Karpas-422 (cell line): ENCODE results near the gene TRPM7. TPM values are rescaled to one million over a fixed set of nuclear protein-coding genes. Genes with fewer than 3 reads are reported as not detected.

Source experiments
- DNase-seq: peaks from one replicate; pipeline ENCODE4 v3.0.0-alpha.2; 2015
- H2AFZ ChIP-seq: fragments of 200-600 bp; sonication (generic); 2 replicates; pipeline ENCODE4 v1.6.1; 2014; ENCODE audit warnings: antibody characterized with exemption, low read length, mixed read lengths
- H3K27ac ChIP-seq: fragments of 200-600 bp; sonication (generic); 2 replicates; pipeline ENCODE4 v1.5.1; 2014; ENCODE audit warnings: mild to moderate bottlenecking, low read length, moderate library complexity
- H3K27me3 ChIP-seq: fragments of 200-600 bp; sonication (generic); 2 replicates; pipeline ENCODE4 v1.6.1; 2014; ENCODE audit warnings: low read length, mixed read lengths
- H3K36me3 ChIP-seq: fragments of 200-600 bp; sonication (generic); 2 replicates; pipeline ENCODE4 v1.6.1; 2014; ENCODE audit warnings: low read length, mixed read lengths; ENCODE audit not compliant: insufficient read depth
- H3K4me1 ChIP-seq: fragments of 200-600 bp; sonication (generic); 2 replicates; pipeline ENCODE4 v1.6.1; 2014; ENCODE audit warnings: mild to moderate bottlenecking, low read length, mixed read lengths
- H3K4me2 ChIP-seq: fragments of 200-600 bp; sonication (generic); 2 replicates; pipeline ENCODE4 v1.6.1; 2014; ENCODE audit warnings: low read length, low read depth, mild to moderate bottlenecking; ENCODE audit not compliant: poor library complexity, severe bottlenecking
- H3K4me3 ChIP-seq: fragments of 200-600 bp; sonication (generic); 2 replicates; pipeline ENCODE4 v1.5.1; 2014; ENCODE audit warnings: mild to moderate bottlenecking, antibody characterized with exemption, low read length, mixed read lengths
- H3K79me2 ChIP-seq: fragments of 200-600 bp; sonication (generic); 2 replicates; pipeline ENCODE4 v1.6.1; 2014; ENCODE audit warnings: mild to moderate bottlenecking, low read length, mixed read lengths
- H3K9ac ChIP-seq: fragments of 200-600 bp; sonication (generic); 2 replicates; pipeline ENCODE4 v1.6.0; 2014; ENCODE audit warnings: low read length
- H3K9me2 ChIP-seq: fragments of 200-600 bp; sonication (generic), shearing (Covaris generic); replicated peaks from 2 replicates; pipeline ENCODE4 v1.6.0; 2014; ENCODE audit warnings: mild to moderate bottlenecking, low read length, moderate library complexity; ENCODE audit not compliant: insufficient read depth
- H3K9me3 ChIP-seq: fragments of 300-700, 200-600 bp; sonication (generic); 2 replicates; pipeline ENCODE4 v1.6.1; 2014; ENCODE audit warnings: low read length, mixed read lengths
- H4K20me1 ChIP-seq: fragments of 200-600 bp; sonication (generic); 2 replicates; pipeline ENCODE4 v1.6.1; 2014; ENCODE audit warnings: mild to moderate bottlenecking, antibody characterized with exemption, low read length, low read depth; ENCODE audit not compliant: insufficient read depth
- total RNA-seq: library from RNA; depleted of rRNA; stranded (reverse); fragments of >200 nt; shearing (Covaris generic); gene quantifications from 2 replicates; pipeline ENCODE4 v1.2.3, GENCODE V29; 2014; ENCODE audit warnings: low replicate concordance

TRPM7 gene
- total RNA-seq, 1 experiment from 2014 or later, result 64.6 TPM

DNA sequence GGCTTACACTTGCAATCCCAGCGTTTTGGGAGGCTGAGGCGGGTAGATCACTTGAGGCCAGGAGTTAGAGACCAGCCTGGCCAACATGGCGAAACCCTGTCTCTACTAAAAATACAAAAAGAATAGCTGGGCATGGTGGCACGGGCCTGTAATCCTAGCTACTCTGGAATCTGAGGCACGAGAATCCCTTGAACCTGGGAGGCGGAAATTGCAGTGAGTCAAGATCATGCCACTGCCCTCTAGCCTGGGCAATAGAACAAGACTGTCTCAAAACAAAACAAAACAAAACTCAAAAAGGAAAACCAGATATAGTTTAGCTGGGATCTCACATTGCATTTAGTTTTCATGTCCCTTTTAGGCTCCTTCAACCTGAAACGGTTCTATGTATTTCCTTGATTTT, 137.3 kb downstream of the TRPM7 start:
- Histone ChIP-seq H3K9me3 (no peaks in the 10 kb centered on the region), H3K27ac (no peak overlapping the region), H3K4me3 (no peak overlapping the region), H3K4me1 (no peaks in the 10 kb centered on the region), H2AFZ (no peak overlapping the region), H3K27me3 (no peaks in the 10 kb centered on the region), H3K79me2 (no peaks in the 10 kb centered on the region), H3K9me2 (no peaks in the 10 kb centered on the region), H3K36me3 (no peaks in the 10 kb centered on the region), H4K20me1 (no peaks in the 10 kb centered on the region), H3K4me2 (no peak overlapping the region), H3K9ac (no peak overlapping the region)
- no peak for DNase-seq

DNA sequence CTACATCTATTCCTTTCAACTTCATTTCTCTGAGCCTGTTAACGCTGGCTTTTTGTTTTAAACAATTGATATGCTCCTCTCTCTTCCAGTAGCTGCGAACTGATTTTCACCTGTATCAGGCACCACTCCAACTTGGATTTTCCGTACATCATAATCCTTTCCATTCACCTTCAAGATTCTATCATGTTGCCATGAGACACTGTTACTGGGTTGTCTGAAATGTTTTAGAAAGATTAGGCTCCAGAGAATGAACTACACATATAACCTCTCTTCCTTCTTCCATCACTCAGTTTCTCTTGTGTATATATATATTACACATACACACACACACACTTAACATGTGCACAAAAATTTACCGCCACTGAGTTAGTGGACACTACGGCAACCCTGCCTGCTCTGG, 140.0 kb downstream of the TRPM7 start, which contains the start of gene USP50:
TSS of gene USP50 (minus strand) at position 101 of the 400 bp plus-strand sequence. CDS start 141 bp downstream, outside the sequence.
- H3K36me3 ChIP-seq, result no peaks in the 10 kb centered on the region
- H3K4me3 ChIP-seq, result no peak within 1 kb of the TSS
- H3K27me3 ChIP-seq, result no peaks in the 10 kb centered on the region
- H3K9ac ChIP-seq, result no peak within 1 kb of the TSS
- H3K79me2 ChIP-seq, result no peaks in the 10 kb centered on the region
- no peaks in the 10 kb centered on the region for H3K9me3 ChIP-seq
- no peaks in the 10 kb centered on the region for H3K9me2 ChIP-seq
- no peak within 1 kb of the TSS for H2AFZ ChIP-seq
- no peaks in the 10 kb centered on the region for H3K4me1 ChIP-seq
- DNase-seq, result no peak
- H3K27ac ChIP-seq, result no peak within 1 kb of the TSS
- no peak within 1 kb of the TSS for H3K4me2 ChIP-seq
- H4K20me1 ChIP-seq, result no peaks in the 10 kb centered on the region

DNA sequence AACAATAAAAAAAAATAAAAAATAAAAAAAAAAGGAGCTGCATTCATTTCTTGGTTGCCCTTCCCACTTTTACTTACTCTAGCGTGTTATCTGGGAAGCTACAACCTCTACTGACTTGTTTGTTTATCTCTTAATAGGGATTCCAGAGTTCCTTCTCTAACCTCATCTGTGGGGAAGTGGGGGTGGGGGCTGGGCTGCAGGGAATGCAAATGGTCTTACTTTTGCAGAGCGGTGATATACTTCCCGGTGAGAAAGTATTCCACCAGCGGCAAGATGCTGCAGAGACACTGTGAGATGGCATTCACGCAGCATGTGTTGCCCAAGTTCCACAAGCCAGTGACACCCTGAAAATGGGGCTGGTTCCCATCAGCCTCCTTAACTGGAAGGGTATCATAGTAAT, 142.2 kb downstream of the TRPM7 start:
- Histone ChIP-seq H3K27ac (no peak overlapping the region), H2AFZ (no peak overlapping the region), H3K9me3 (no peaks in the 10 kb centered on the region), H3K9ac (no peak overlapping the region), H4K20me1 (no peaks in the 10 kb centered on the region), H3K4me2 (no peak overlapping the region), H3K36me3 (no peaks in the 10 kb centered on the region), H3K4me1 (no peaks in the 10 kb centered on the region), H3K9me2 (no peaks in the 10 kb centered on the region), H3K27me3 (no peaks in the 10 kb centered on the region), H3K79me2 (no peaks in the 10 kb centered on the region), H3K4me3 (no peak overlapping the region)
- no peak for DNase-seq

DNA sequence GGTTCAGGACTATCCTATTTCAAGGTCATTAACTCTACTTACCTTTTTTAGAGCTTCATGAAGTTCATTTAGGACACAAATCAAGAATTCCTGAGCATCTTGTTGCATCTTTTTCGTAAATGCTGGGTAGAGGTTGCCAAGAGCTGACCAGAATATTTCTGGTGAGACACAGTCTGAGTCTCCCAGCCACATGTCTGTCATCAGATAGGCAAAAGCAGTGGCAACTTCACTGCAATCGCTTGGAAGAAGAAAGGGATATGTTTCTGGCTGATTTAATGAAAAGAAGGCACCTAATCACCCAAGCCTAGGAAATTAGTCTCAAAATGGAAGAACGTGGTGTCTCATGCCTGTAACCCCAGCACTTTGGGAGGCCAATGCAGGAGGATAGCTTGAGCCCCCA, 143.0 kb downstream of the TRPM7 start:
- Histone ChIP-seq H3K27ac (no peak overlapping the region), H3K36me3 (no peaks in the 10 kb centered on the region), H3K9me2 (no peaks in the 10 kb centered on the region), H3K27me3 (no peaks in the 10 kb centered on the region), H3K9ac (no peak overlapping the region), H3K4me3 (no peak overlapping the region), H2AFZ (no peak overlapping the region), H4K20me1 (no peaks in the 10 kb centered on the region), H3K9me3 (no peaks in the 10 kb centered on the region), H3K4me1 (no peaks in the 10 kb centered on the region), H3K4me2 (no peak overlapping the region), H3K79me2 (no peaks in the 10 kb centered on the region)
- DNase-seq, result no peak

DNA sequence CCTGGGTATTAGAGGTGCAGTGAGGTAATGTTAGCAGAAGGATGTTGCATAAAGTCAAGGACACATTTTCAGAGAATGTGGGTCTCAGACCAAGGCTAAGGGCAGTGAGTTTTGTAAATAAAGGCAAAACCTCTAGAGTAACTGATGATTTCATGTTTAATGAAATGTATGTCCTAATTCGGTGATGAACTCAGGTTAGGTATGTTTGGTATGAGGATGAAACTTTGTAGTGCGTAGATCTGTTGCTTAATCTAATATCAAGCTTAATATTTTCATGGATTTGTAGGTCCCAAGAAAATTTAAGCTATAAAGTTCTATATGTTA, 143.7 kb downstream of the TRPM7 start:
- no peaks in the 10 kb centered on the region for H3K27me3 ChIP-seq
- H3K9ac ChIP-seq, result no peak overlapping the region
- H3K9me3 ChIP-seq, result no peaks in the 10 kb centered on the region
- no peaks in the 10 kb centered on the region for H4K20me1 ChIP-seq
- H3K36me3 ChIP-seq, result no peaks in the 10 kb centered on the region
- no peak for DNase-seq
- H3K4me2 ChIP-seq, result no peak overlapping the region
- H3K27ac ChIP-seq, result no peak overlapping the region
- H2AFZ ChIP-seq, result no peak overlapping the region
- no peaks in the 10 kb centered on the region for H3K9me2 ChIP-seq
- H3K4me1 ChIP-seq, result no peaks in the 10 kb centered on the region
- H3K79me2 ChIP-seq, result no peaks in the 10 kb centered on the region
- H3K4me3 ChIP-seq, result no peak overlapping the region

DNA sequence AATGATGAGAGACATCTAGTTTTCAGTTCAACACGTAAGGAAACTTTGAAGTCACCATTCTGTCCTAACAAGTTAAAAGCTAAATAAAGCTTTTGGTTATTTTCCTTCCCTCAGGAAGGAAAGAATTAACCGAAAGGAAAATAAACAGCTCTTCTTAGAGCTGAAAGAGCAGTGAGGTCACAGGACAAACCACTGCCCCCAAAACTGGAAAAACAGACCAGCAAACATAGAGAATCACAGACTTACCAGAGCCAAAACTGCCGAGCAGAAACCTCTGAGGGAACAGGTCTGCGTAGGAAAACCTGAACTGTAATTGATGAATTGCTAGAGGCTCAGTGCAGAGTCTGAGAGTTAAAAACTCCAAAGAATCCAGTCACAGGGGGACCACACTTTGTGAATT, 154.8 kb downstream of the TRPM7 start:
- no peaks in the 10 kb centered on the region for H3K27me3 ChIP-seq
- no peaks in the 10 kb centered on the region for H3K9me3 ChIP-seq
- H3K9ac ChIP-seq, result no peak overlapping the region
- no peak overlapping the region for H2AFZ ChIP-seq
- no peaks in the 10 kb centered on the region for H3K79me2 ChIP-seq
- no peaks in the 10 kb centered on the region for H4K20me1 ChIP-seq
- H3K36me3 ChIP-seq, result no peaks in the 10 kb centered on the region
- H3K27ac ChIP-seq, result no peak overlapping the region
- H3K4me1 ChIP-seq, result no peaks in the 10 kb centered on the region
- H3K4me3 ChIP-seq, result no peak overlapping the region
- H3K4me2 ChIP-seq, result no peak overlapping the region
- H3K9me2 ChIP-seq, result no peaks in the 10 kb centered on the region
- no peak for DNase-seq

DNA sequence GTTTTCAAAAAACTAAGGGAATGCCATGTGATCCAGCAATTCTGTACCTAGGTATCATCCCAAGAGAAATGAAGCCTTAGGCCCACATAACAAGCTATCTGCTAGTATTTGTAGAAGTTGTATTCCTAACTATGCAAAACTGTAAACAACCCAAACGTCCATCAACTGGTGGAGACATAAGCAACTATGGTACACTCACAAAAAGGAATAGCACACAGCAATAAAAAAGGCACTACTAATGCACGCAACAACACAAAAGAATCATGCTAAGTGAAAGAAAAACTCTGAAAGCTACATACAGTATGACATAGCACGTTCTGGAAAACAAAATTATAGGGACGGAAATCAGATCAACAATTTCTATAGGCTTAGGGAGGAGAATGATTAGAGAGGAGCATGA, 155.4 kb downstream of the TRPM7 start:
- H3K27me3 ChIP-seq, result no peaks in the 10 kb centered on the region
- no peaks in the 10 kb centered on the region for H3K79me2 ChIP-seq
- H4K20me1 ChIP-seq, result no peaks in the 10 kb centered on the region
- no peak overlapping the region for H3K4me2 ChIP-seq
- no peaks in the 10 kb centered on the region for H3K9me3 ChIP-seq
- H3K9ac ChIP-seq, result no peak overlapping the region
- no peak overlapping the region for H3K4me3 ChIP-seq
- no peaks in the 10 kb centered on the region for H3K4me1 ChIP-seq
- no peak overlapping the region for H2AFZ ChIP-seq
- no peaks in the 10 kb centered on the region for H3K36me3 ChIP-seq
- DNase-seq, result no peak
- H3K27ac ChIP-seq, result no peak overlapping the region
- no peaks in the 10 kb centered on the region for H3K9me2 ChIP-seq

DNA sequence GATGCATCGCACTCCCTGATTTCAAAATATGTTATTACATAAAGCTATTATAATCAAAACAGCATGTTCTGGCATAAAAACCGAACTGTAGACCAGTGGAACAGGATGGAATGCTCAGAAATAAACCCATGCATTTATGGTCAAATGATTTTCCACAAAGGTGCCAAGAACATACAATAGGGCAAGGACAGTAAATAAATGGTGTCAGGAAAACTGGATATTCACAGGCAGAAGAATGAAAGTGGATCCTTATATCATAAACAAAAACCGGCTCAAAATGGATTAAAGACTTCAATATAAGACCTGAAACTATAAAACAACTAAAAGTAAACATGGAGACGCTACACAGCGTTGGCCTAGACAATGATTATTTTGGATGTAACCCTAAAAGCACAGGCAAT, 162.7 kb downstream of the TRPM7 start:
- no peaks in the 10 kb centered on the region for H3K79me2 ChIP-seq
- H2AFZ ChIP-seq, result no peak overlapping the region
- H3K27me3 ChIP-seq, result no peaks in the 10 kb centered on the region
- no peaks in the 10 kb centered on the region for H3K9me2 ChIP-seq
- H3K4me1 ChIP-seq, result no peaks in the 10 kb centered on the region
- no peak overlapping the region for H3K9ac ChIP-seq
- no peaks in the 10 kb centered on the region for H4K20me1 ChIP-seq
- H3K36me3 ChIP-seq, result no peaks in the 10 kb centered on the region
- no peaks in the 10 kb centered on the region for H3K9me3 ChIP-seq
- no peak for DNase-seq
- no peak overlapping the region for H3K4me2 ChIP-seq
- H3K4me3 ChIP-seq, result no peak overlapping the region
- no peak overlapping the region for H3K27ac ChIP-seq

DNA sequence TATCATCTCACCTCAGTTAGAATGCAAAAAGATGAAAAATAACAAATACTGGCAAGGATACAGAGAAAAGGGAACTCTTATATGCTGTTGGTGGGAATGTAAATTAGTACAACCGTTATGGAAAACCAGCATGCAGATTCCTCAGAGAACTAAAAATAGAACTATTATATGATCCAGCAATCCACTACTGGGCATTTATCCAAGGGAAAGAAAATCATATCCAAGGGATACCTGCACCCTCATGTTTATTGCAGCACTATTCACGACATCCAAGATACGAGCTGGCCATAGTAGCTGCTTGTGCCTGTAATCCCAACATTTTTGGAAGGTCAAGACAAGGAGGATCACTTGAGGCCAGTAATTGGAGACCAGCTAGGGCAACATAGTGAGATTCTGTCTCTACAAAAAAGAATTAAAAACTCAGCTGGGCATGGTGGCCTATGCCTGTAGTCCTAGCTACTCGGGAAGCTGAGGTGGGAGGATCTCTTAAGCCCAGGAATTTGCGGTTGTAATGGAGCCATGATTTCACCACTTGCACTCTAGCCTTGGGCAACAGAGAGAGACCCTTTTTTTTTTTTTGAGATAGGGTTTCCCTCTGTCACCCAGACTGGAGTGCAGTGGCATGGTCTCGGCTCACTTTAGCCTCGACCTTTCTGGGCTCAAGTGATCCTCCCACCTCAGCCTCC, 166.7 kb downstream of the TRPM7 start:
- Histone ChIP-seq H3K9me2 (no peaks in the 10 kb centered on the region), H2AFZ (no peak overlapping the region), H3K36me3 (no peaks in the 10 kb centered on the region), H3K4me1 (no peaks in the 10 kb centered on the region), H3K4me2 (no peak overlapping the region), H3K27me3 (no peaks in the 10 kb centered on the region), H4K20me1 (no peaks in the 10 kb centered on the region), H3K79me2 (no peaks in the 10 kb centered on the region), H3K27ac (no peak overlapping the region), H3K9ac (no peak overlapping the region), H3K4me3 (no peak overlapping the region), H3K9me3 (no peaks in the 10 kb centered on the region)
- no peak for DNase-seq
